Measurements from ENCODE around the gene TMBIM1.
"Not testable (repeated sequence)": the region's sequence is repeated elsewhere in the genome, so short reads cannot be mapped to it uniquely, and the experiment has no call there.

TMBIM1 gene

GRCh38 chr2:218318241-218318640 is 25.9 kb upstream of the TMBIM1 start:
- no peak for DNase-seq (ENCODE audit: low read depth, low spot score)
- no peak overlapping the region for H3K4me3 ChIP-seq (ENCODE audit: low read depth, low read length)
- in situ Hi-C loops (cut with HindIII; ENCODE audit: low sequenced_read_pairs), result no loop called here
- no peak for TF ChIP-seq CTCF (IDR thresholded peaks at IDR 0.05; ENCODE audit: low read depth, low read length)

- H3K4me3 ChIP-seq (ENCODE audit: low read depth, low read length), result no peak overlapping the region
- no peak for DNase-seq (ENCODE audit: low read depth, low spot score)
- TF ChIP-seq CTCF (IDR thresholded peaks at IDR 0.05; ENCODE audit: low read depth, low read length), result no peak
- in situ Hi-C loops (cut with HindIII; ENCODE audit: low sequenced_read_pairs), result no loop called here
Measured at GRCh38 chr2:218317835-218318234, 25.5 kb upstream of the TMBIM1 start.

- TF ChIP-seq CTCF (IDR thresholded peaks at IDR 0.05; ENCODE audit: low read depth, low read length), result no peak
- DNase-seq (ENCODE audit: low read depth, low spot score), result no peak
- no peak overlapping the region for H3K4me3 ChIP-seq (ENCODE audit: low read depth, low read length)
- in situ Hi-C loops (cut with HindIII; ENCODE audit: low sequenced_read_pairs), result no loop called here
Measured at GRCh38 chr2:218317303-218317630, 25.0 kb upstream of the TMBIM1 start.

GRCh38 chr2:218315397-218315796 is 23.1 kb upstream of the TMBIM1 start:
- in situ Hi-C loops (cut with HindIII; ENCODE audit: low sequenced_read_pairs), result no loop called here
- DNase-seq (ENCODE audit: low read depth, low spot score), result no peak
- no peak for TF ChIP-seq CTCF (IDR thresholded peaks at IDR 0.05; ENCODE audit: low read depth, low read length)
- no peak overlapping the region for H3K4me3 ChIP-seq (ENCODE audit: low read depth, low read length)

- DNase-seq (ENCODE audit: low read depth, low spot score); in situ Hi-C loops (cut with HindIII; ENCODE audit: low sequenced_read_pairs); H3K4me3 ChIP-seq (ENCODE audit: low read depth, low read length): not testable (repeated sequence)
Measured at GRCh38 chr2:218314764-218315163, 22.5 kb upstream of the TMBIM1 start.

- no peak overlapping the region for H3K4me3 ChIP-seq (ENCODE audit: low read depth, low read length)
- no peak for TF ChIP-seq CTCF (IDR thresholded peaks at IDR 0.05; ENCODE audit: low read depth, low read length)
- in situ Hi-C loops (cut with HindIII; ENCODE audit: low sequenced_read_pairs), result no loop called here
Measured at GRCh38 chr2:218313356-218313755, 21.1 kb upstream of the TMBIM1 start.

GRCh38 chr2:218312267-218312756 is 20.0 kb upstream of the TMBIM1 start:
- no peak for DNase-seq (ENCODE audit: low read depth, low spot score)
- no peak overlapping the region for H3K4me3 ChIP-seq (ENCODE audit: low read depth, low read length)
- in situ Hi-C loops (cut with HindIII; ENCODE audit: low sequenced_read_pairs), result no loop called here
- no peak for TF ChIP-seq CTCF (IDR thresholded peaks at IDR 0.05; ENCODE audit: low read depth, low read length)

More at GRCh38 chr2:218313356-218313755, 21.1 kb upstream of the TMBIM1 start:
- no peak for DNase-seq (ENCODE audit: low read depth, low spot score)

GRCh38 chr2:218311541-218312266 is 19.4 kb upstream of the TMBIM1 start:
- DNase-seq (ENCODE audit: low read depth, low spot score); in situ Hi-C loops (cut with HindIII; ENCODE audit: low sequenced_read_pairs); H3K4me3 ChIP-seq (ENCODE audit: low read depth, low read length): not testable (repeated sequence)

Data from astrocyte of the spinal cord (primary cell).